Measurements from ENCODE around the gene SLF2. TPM values are rescaled to one million over a fixed set of nuclear protein-coding genes. Genes with fewer than 3 reads are reported as not detected.

Gene SLF2
- total and polyA plus RNA-seq, 4 donors, result 5.6 to 38.3 (median 16.7) TPM

- intact Hi-C loops (cut with DNase I), result no loop called here
- no peaks in the 10 kb centered on the region for H3K9me3 ChIP-seq (ENCODE audit: control insufficient read depth, low read length)
- DNase-seq, result no peak
- H3K4me1 ChIP-seq (ENCODE audit: control insufficient read depth in 1 of 2, insufficient read depth in 2 of 2, low read length in 2 of 2), result no peaks in the 10 kb centered on the region
- no peak overlapping the region for H3K27ac ChIP-seq (ENCODE audit: low read depth in 1 of 2, low read length in 2 of 2)
- 71 to 72% methylated on average over 6 of the region's 6 CpGs for WGBS, 2 donors
- no peak for ATAC-seq (ENCODE audit: low FRiP score)
- H3K4me3 ChIP-seq (ENCODE audit: low read length in 2 of 2), result no peak overlapping the region
- no peaks in the 10 kb centered on the region for H3K27me3 ChIP-seq (ENCODE audit: control insufficient read depth in 1 of 2, insufficient read depth in 2 of 2, low read length in 1 of 2)
- H3K36me3 ChIP-seq (ENCODE audit: control insufficient read depth in 1 of 2, insufficient read depth in 2 of 2, low read length in 1 of 2), result no peaks in the 10 kb centered on the region
Measured at GRCh38 chr10:100890141-100890672, 22.6 kb upstream of the SLF2 start.

GRCh38 chr10:100890673-100891317 is 22.0 kb upstream of the SLF2 start:
- DNase-seq (no peak), ATAC-seq (ENCODE audit: low FRiP score) (no peak)
- Histone ChIP-seq H3K27me3 (ENCODE audit: control insufficient read depth in 1 of 2, insufficient read depth in 2 of 2, low read length in 1 of 2) (no peaks in the 10 kb centered on the region), H3K9me3 (ENCODE audit: control insufficient read depth, low read length) (no peaks in the 10 kb centered on the region), H3K36me3 (ENCODE audit: control insufficient read depth in 1 of 2, insufficient read depth in 2 of 2, low read length in 1 of 2) (no peaks in the 10 kb centered on the region), H3K4me3 (ENCODE audit: low read length in 2 of 2) (no peak overlapping the region), H3K27ac (ENCODE audit: low read depth in 1 of 2, low read length in 2 of 2) (no peak overlapping the region), H3K4me1 (ENCODE audit: control insufficient read depth in 1 of 2, insufficient read depth in 2 of 2, low read length in 2 of 2) (no peaks in the 10 kb centered on the region)
- intact Hi-C loops (cut with DNase I), result no loop called here
- WGBS, 2 donors, result 66 to 72% methylated on average over 7 of the region's 7 CpGs

- 53 to 68% methylated on average over 3 of the region's 3 CpGs for WGBS, 2 donors
- intact Hi-C loops (cut with DNase I), result no loop called here
- ATAC-seq (ENCODE audit: low FRiP score), result no peak
Measured at GRCh38 chr10:100894033-100894432, 18.7 kb upstream of the SLF2 start.

GRCh38 chr10:100894589-100895294 is 18.0 kb upstream of the SLF2 start:
- intact Hi-C loops (cut with DNase I), result no loop called here
- WGBS, 2 donors, result 56 to 66% methylated on average over 7 of the region's 7 CpGs
- H3K9me3 ChIP-seq (ENCODE audit: control insufficient read depth, low read length), result no peaks in the 10 kb centered on the region
- no peak overlapping the region for H3K27ac ChIP-seq (ENCODE audit: low read depth in 1 of 2, low read length in 2 of 2)
- no peak overlapping the region for H3K4me3 ChIP-seq (ENCODE audit: low read length in 2 of 2)
- DNase-seq (no peak), ATAC-seq (ENCODE audit: low FRiP score) (no peak)
- H3K27me3 ChIP-seq (ENCODE audit: control insufficient read depth in 1 of 2, insufficient read depth in 2 of 2, low read length in 1 of 2), result no peaks in the 10 kb centered on the region
- no peaks in the 10 kb centered on the region for H3K4me1 ChIP-seq (ENCODE audit: control insufficient read depth in 1 of 2, insufficient read depth in 2 of 2, low read length in 2 of 2)
- no peaks in the 10 kb centered on the region for H3K36me3 ChIP-seq (ENCODE audit: control insufficient read depth in 1 of 2, insufficient read depth in 2 of 2, low read length in 1 of 2)

More at GRCh38 chr10:100894033-100894432, 18.7 kb upstream of the SLF2 start:
- Histone ChIP-seq H3K27me3 (ENCODE audit: control insufficient read depth in 1 of 2, insufficient read depth in 2 of 2, low read length in 1 of 2) (no peaks in the 10 kb centered on the region), H3K4me3 (ENCODE audit: low read length in 2 of 2) (no peak overlapping the region), H3K27ac (ENCODE audit: low read depth in 1 of 2, low read length in 2 of 2) (no peak overlapping the region), H3K9me3 (ENCODE audit: control insufficient read depth, low read length) (no peaks in the 10 kb centered on the region), H3K36me3 (ENCODE audit: control insufficient read depth in 1 of 2, insufficient read depth in 2 of 2, low read length in 1 of 2) (no peaks in the 10 kb centered on the region), H3K4me1 (ENCODE audit: control insufficient read depth in 1 of 2, insufficient read depth in 2 of 2, low read length in 2 of 2) (no peaks in the 10 kb centered on the region)
- DNase-seq, result no peak

- intact Hi-C loops (cut with DNase I), result no loop called here
- no peaks in the 10 kb centered on the region for H3K9me3 ChIP-seq (ENCODE audit: control insufficient read depth, low read length)
- DNase-seq, result no peak
- no peaks in the 10 kb centered on the region for H3K27me3 ChIP-seq (ENCODE audit: control insufficient read depth in 1 of 2, insufficient read depth in 2 of 2, low read length in 1 of 2)
- ATAC-seq (ENCODE audit: low FRiP score), result no peak
- no peaks in the 10 kb centered on the region for H3K4me1 ChIP-seq (ENCODE audit: control insufficient read depth in 1 of 2, insufficient read depth in 2 of 2, low read length in 2 of 2)
- no peaks in the 10 kb centered on the region for H3K36me3 ChIP-seq (ENCODE audit: control insufficient read depth in 1 of 2, insufficient read depth in 2 of 2, low read length in 1 of 2)
- no peak overlapping the region for H3K27ac ChIP-seq (ENCODE audit: low read depth in 1 of 2, low read length in 2 of 2)
- H3K4me3 ChIP-seq (ENCODE audit: low read length in 2 of 2), result no peak overlapping the region
- 35 to 38% methylated on average over 4 of the region's 4 CpGs for WGBS, 2 donors
Measured at GRCh38 chr10:100895346-100895745, 17.4 kb upstream of the SLF2 start.

GRCh38 chr10:100895896-100896295 is 16.9 kb upstream of the SLF2 start:
- no peak for DNase-seq

GRCh38 chr10:100896876-100897461 is 15.8 kb upstream of the SLF2 start:
- no peak overlapping the region for H3K27ac ChIP-seq (ENCODE audit: low read depth in 1 of 2, low read length in 2 of 2)
- H3K27me3 ChIP-seq (ENCODE audit: control insufficient read depth in 1 of 2, insufficient read depth in 2 of 2, low read length in 1 of 2), result no peaks in the 10 kb centered on the region
- no peak overlapping the region for H3K4me3 ChIP-seq (ENCODE audit: low read length in 2 of 2)
- no peaks in the 10 kb centered on the region for H3K9me3 ChIP-seq (ENCODE audit: control insufficient read depth, low read length)
- H3K36me3 ChIP-seq (ENCODE audit: control insufficient read depth in 1 of 2, insufficient read depth in 2 of 2, low read length in 1 of 2), result no peaks in the 10 kb centered on the region
- intact Hi-C loops (cut with DNase I), result no loop called here
- DNase-seq, result no peak
- H3K4me1 ChIP-seq (ENCODE audit: control insufficient read depth in 1 of 2, insufficient read depth in 2 of 2, low read length in 2 of 2), result no peaks in the 10 kb centered on the region
- 53 to 56% methylated on average over 7 of the region's 7 CpGs for WGBS, 2 donors
- no peak for ATAC-seq (ENCODE audit: low FRiP score)

More at GRCh38 chr10:100895896-100896295, 16.9 kb upstream of the SLF2 start:
- no peak overlapping the region for H3K4me3 ChIP-seq (ENCODE audit: low read length in 2 of 2)
- no peaks in the 10 kb centered on the region for H3K36me3 ChIP-seq (ENCODE audit: control insufficient read depth in 1 of 2, insufficient read depth in 2 of 2, low read length in 1 of 2)
- no peaks in the 10 kb centered on the region for H3K27me3 ChIP-seq (ENCODE audit: control insufficient read depth in 1 of 2, insufficient read depth in 2 of 2, low read length in 1 of 2)
- 89 to 94% methylated on average over 3 of the region's 3 CpGs for WGBS, 2 donors
- no peaks in the 10 kb centered on the region for H3K9me3 ChIP-seq (ENCODE audit: control insufficient read depth, low read length)
- no peaks in the 10 kb centered on the region for H3K4me1 ChIP-seq (ENCODE audit: control insufficient read depth in 1 of 2, insufficient read depth in 2 of 2, low read length in 2 of 2)
- intact Hi-C loops (cut with DNase I), result no loop called here
- no peak for ATAC-seq (ENCODE audit: low FRiP score)
- H3K27ac ChIP-seq (ENCODE audit: low read depth in 1 of 2, low read length in 2 of 2), result no peak overlapping the region

- Histone ChIP-seq H3K9me3 (ENCODE audit: control insufficient read depth, low read length) (no peaks in the 10 kb centered on the region), H3K36me3 (ENCODE audit: control insufficient read depth in 1 of 2, insufficient read depth in 2 of 2, low read length in 1 of 2) (no peaks in the 10 kb centered on the region), H3K4me3 (ENCODE audit: low read length in 2 of 2) (no peak overlapping the region), H3K4me1 (ENCODE audit: control insufficient read depth in 1 of 2, insufficient read depth in 2 of 2, low read length in 2 of 2) (no peaks in the 10 kb centered on the region), H3K27me3 (ENCODE audit: control insufficient read depth in 1 of 2, insufficient read depth in 2 of 2, low read length in 1 of 2) (no peaks in the 10 kb centered on the region), H3K27ac (ENCODE audit: low read depth in 1 of 2, low read length in 2 of 2) (no peak overlapping the region)
- 0 to 38% methylated on average over 1 of the region's 1 CpG for WGBS, 2 donors
- DNase-seq, result no peak
- ATAC-seq (ENCODE audit: low FRiP score), result no peak
- intact Hi-C loops (cut with DNase I), result no loop called here
Measured at GRCh38 chr10:100897976-100898375, 14.8 kb upstream of the SLF2 start.

Measured in aorta (tissue), 5 donors.